ENCODE results near the gene PAAF1. TPM values are rescaled to one million over a fixed set of nuclear protein-coding genes. Genes with fewer than 3 reads are reported as not detected.

The PAAF1 gene
- total and polyA plus RNA-seq, 10 of the 15 experiments (the other 5 are each of a cell fraction or from before 2014, with no cell fraction given): 13.7 to 70.6 (median 29.1) TPM

- 100% methylated on average over 1 of the region's 1 CpG for WGBS (ENCODE audit: insufficient coverage, insufficient replicate concordance, low lambda C conversion rate, missing lambda C conversion rate)
- ChIA-PET POLR2A (no interaction called here), CTCF (no interaction called here), RAD21 (ENCODE audit: unreplicated experiment) (no interaction called here), SMC1A (ENCODE audit: uncharacterized antibody, unreplicated experiment) (no interaction called here)
- H3K27me3 ChIP-seq (replicated peaks in 1 of 2; ENCODE audit: control insufficient read depth in 2 of 2, insufficient read depth in 2 of 2, low read length in 1 of 2): no peaks in the 10 kb centered on the region
- no peak overlapping the region for H2AFZ ChIP-seq (ENCODE audit: control insufficient read depth, low read depth, low read length)
- H3K4me1 ChIP-seq (ENCODE audit: control insufficient read depth, insufficient read depth, low read length): no peaks in the 10 kb centered on the region
- no peak overlapping the region for H3K4me3 ChIP-seq
- H3K9me3 ChIP-seq (replicated peaks; ENCODE audit: control insufficient read depth, insufficient read depth, low read length): no peaks in the 10 kb centered on the region
- H3K9ac ChIP-seq (ENCODE audit: control insufficient read depth, insufficient read depth, low read length): no peak overlapping the region
- in situ Hi-C loops (cut with MboI) (no loop called here), intact Hi-C loops (cut with micrococcal nuclease; ENCODE audit: unreplicated experiment) (no loop called here)
- no peaks in the 10 kb centered on the region for H4K20me1 ChIP-seq (ENCODE audit: control insufficient read depth, insufficient read depth)
- BruUV-seq (replicated peaks): TSS peak; percentile 49
- FAIRE-seq (no peak), ATAC-seq (no peak), DNase-seq (ENCODE audit: low read depth, low spot score) (no peak)
- no peak overlapping the region for H3K4me2 ChIP-seq (ENCODE audit: control insufficient read depth, insufficient read depth)
- peaks cover 1 to 8% of the 10 kb centered on the region in 2 experiments; a peak in 3 of 4 replicates for H3K36me3 ChIP-seq (ENCODE audit: control insufficient read depth in 2 of 2, insufficient read depth in 2 of 2, low read length in 1 of 2)
- no peak overlapping the region for H3K27ac ChIP-seq (ENCODE audit: control insufficient read depth, insufficient read depth)
- TF ChIP-seq LARP7 (IDR thresholded peaks at IDR 0.05) (no peak), STAT1 (conservative IDR thresholded peaks at IDR 0.05) (no peak), KDM1A (IDR thresholded peaks at IDR 0.05; ENCODE audit: borderline replicate concordance) (no peak), EZH2 (IDR thresholded peaks at IDR 0.05; ENCODE audit: borderline replicate concordance, control insufficient read depth, low read depth, low read length) (no peak), ZNF687 (IDR thresholded peaks at IDR 0.05) (no peak), MEF2B (IDR thresholded peaks at IDR 0.05; ENCODE audit: partially characterized antibody, poor library complexity, severe bottlenecking) (no peak), ATF7 (IDR thresholded peaks at IDR 0.05; ENCODE audit: low read depth) (no peak), RELA (IDR thresholded peaks at IDR 0.05; ENCODE audit: borderline replicate concordance, partially characterized antibody) (no peak), IKZF1 (conservative IDR thresholded peaks at IDR 0.05) (no peak), RAD51 (IDR thresholded peaks at IDR 0.05) (no peak), BRCA1 (IDR thresholded peaks at IDR 0.05; ENCODE audit: low read depth, low read length) (no peak), POLR2AphosphoS5 (IDR thresholded peaks at IDR 0.05; ENCODE audit: low read length) (no peak)
- TF ChIP-seq, protein P1, sequence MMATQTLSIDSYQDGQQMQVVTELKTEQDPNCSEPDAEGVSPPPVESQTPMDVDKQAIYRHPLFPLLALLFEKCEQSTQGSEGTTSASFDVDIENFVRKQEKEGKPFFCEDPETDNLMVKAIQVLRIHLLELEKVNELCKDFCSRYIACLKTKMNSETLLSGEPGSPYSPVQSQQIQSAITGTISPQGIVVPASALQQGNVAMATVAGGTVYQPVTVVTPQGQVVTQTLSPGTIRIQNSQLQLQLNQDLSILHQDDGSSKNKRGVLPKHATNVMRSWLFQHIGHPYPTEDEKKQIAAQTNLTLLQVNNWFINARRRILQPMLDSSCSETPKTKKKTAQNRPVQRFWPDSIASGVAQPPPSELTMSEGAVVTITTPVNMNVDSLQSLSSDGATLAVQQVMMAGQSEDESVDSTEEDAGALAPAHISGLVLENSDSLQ (IDR thresholded peaks at IDR 0.05): no peak
- TF ChIP-seq, protein P2, sequence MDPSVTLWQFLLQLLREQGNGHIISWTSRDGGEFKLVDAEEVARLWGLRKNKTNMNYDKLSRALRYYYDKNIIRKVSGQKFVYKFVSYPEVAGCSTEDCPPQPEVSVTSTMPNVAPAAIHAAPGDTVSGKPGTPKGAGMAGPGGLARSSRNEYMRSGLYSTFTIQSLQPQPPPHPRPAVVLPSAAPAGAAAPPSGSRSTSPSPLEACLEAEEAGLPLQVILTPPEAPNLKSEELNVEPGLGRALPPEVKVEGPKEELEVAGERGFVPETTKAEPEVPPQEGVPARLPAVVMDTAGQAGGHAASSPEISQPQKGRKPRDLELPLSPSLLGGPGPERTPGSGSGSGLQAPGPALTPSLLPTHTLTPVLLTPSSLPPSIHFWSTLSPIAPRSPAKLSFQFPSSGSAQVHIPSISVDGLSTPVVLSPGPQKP (IDR thresholded peaks at IDR 0.05; ENCODE audit: low read depth, low read length): no peak
- no peaks in the 10 kb centered on the region for H3K79me2 ChIP-seq (ENCODE audit: control insufficient read depth, insufficient read depth, low read length)
These were observed 25.5 kb downstream of the PAAF1 start for GRCh38 chr11:73902303-73902702.
